ENCODE measurements around the gene DDX39B. TPM values are rescaled to one million over a fixed set of nuclear protein-coding genes. Genes with fewer than 3 reads are reported as not detected.

Gene DDX39B
- polyA plus RNA-seq, 3 donors: 64.1 to 1,059 (median 67.8) TPM

DNA sequence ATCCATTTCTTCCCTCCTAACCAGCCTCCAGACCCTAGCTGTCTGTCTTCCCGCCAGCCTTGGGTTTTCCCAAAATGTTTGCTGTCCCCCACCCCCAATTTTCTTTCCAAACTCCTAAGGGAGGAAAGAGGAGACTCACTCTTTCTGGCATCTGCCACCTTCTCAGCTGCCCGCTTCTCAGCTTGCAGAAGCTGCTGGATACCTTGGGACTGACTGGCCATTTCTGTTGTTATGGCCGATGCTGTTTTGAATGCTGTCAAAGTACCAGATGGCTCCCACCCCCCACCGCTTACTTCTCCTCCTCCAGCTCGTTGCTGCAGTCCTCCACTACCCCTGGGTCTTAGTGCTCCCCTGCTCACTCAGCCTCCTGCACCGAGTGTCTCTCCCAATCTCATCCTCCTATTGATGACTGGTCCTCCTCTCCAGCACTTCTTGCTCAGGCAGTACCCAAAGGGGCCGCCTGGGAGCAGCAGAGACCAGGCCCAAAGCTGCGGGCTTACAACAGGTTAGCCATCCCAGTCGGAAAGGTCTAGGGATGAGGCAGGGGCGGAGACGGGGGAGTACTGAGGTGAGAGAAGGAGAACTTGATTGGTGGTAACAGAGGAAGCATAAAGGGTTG is 4.6 kb upstream of the DDX39B start, which contains the start of gene ATP6V1G2:
ATP6V1G2 (minus strand) TSS at position 270 of the 619 bp plus-strand sequence; CDS start at position 221, 49 bp downstream.
- intact Hi-C loops (cut with micrococcal nuclease): loop anchor here (2.0 to 10.0 kb wide), 7 partner anchors 52 to 408 kb away; partner anchors contain the start of genes C6orf47 (in 1 of the 2), CLIC1 (in 1 of the 2), GPANK1 (in 1 of the 2) and MICB (in 1 of the 2)
- Mint-ChIP-seq H3K36me3 (peaks cover 10 to 21% of the 10 kb centered on the region in 2 donors), H3K4me1 (peaks cover 39% of the 10 kb centered on the region), H3K4me3 (peak within 1 kb of the TSS; percentile 65 to 86), H3K27me3 (ENCODE audit: low read depth in 3 of 3) (no peaks in the 10 kb centered on the region), H3K27ac (peak within 1 kb of the TSS; percentile 86 to 96 (median 92)), H3K9me3 (no peaks in the 10 kb centered on the region)
- Histone ChIP-seq H3K36me3 (replicated peaks in 1 of 2; ENCODE audit: control insufficient read depth in 1 of 2, insufficient read depth in 2 of 2, low read length in 2 of 2) (peaks cover 0 to 21% of the 10 kb centered on the region in 2 donors), H3K9me3 (replicated peaks in 1 of 2; ENCODE audit: control insufficient read depth in 1 of 2, insufficient read depth in 1 of 2, low read length in 2 of 2) (no peaks in the 10 kb centered on the region), H3K4me3 (replicated peaks in 1 of 3; ENCODE audit: low read depth in 2 of 3, low read length in 3 of 3) (peak within 1 kb of the TSS; percentile 33 to 71 (median 34)), H3K27ac (ENCODE audit: low read depth in 1 of 2, low read length in 2 of 2) (peak within 1 kb of the TSS; percentile 54 to 68), H2AFZ (ENCODE audit: insufficient read depth, low read depth, low read length, poor library complexity, severe bottlenecking) (peak within 1 kb of the TSS; percentile 58), H3K9ac (ENCODE audit: insufficient read depth, low read length, poor library complexity, severe bottlenecking) (peak within 1 kb of the TSS; percentile 41), H4K20me1 (ENCODE audit: insufficient read depth, low read length) (no peaks in the 10 kb centered on the region), H3K4me2 (replicated peaks; ENCODE audit: extremely low read depth, low read length, poor library complexity, severe bottlenecking) (peak within 1 kb of the TSS; percentile 70), H3K4me1 (ENCODE audit: control insufficient read depth in 1 of 2, insufficient read depth in 2 of 2, low read length in 2 of 2) (peaks cover 31 to 39% of the 10 kb centered on the region in 2 donors), H3K27me3 (ENCODE audit: control insufficient read depth in 2 of 2, insufficient read depth in 2 of 2, low read length in 2 of 2) (no peaks in the 10 kb centered on the region), H3K79me2 (ENCODE audit: insufficient read depth, low read length) (peaks cover 50% of the 10 kb centered on the region)
- DNase-seq: peak; percentile 70 to 83 (median 78)
- 5% methylated on average over 8 of the region's 11 CpGs for WGBS (ENCODE audit: insufficient coverage)
- TF ChIP-seq, protein P1, sequence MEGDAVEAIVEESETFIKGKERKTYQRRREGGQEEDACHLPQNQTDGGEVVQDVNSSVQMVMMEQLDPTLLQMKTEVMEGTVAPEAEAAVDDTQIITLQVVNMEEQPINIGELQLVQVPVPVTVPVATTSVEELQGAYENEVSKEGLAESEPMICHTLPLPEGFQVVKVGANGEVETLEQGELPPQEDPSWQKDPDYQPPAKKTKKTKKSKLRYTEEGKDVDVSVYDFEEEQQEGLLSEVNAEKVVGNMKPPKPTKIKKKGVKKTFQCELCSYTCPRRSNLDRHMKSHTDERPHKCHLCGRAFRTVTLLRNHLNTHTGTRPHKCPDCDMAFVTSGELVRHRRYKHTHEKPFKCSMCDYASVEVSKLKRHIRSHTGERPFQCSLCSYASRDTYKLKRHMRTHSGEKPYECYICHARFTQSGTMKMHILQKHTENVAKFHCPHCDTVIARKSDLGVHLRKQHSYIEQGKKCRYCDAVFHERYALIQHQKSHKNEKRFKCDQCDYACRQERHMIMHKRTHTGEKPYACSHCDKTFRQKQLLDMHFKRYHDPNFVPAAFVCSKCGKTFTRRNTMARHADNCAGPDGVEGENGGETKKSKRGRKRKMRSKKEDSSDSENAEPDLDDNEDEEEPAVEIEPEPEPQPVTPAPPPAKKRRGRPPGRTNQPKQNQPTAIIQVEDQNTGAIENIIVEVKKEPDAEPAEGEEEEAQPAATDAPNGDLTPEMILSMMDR (IDR thresholded peaks at IDR 0.05): peak; percentile 97

DNA sequence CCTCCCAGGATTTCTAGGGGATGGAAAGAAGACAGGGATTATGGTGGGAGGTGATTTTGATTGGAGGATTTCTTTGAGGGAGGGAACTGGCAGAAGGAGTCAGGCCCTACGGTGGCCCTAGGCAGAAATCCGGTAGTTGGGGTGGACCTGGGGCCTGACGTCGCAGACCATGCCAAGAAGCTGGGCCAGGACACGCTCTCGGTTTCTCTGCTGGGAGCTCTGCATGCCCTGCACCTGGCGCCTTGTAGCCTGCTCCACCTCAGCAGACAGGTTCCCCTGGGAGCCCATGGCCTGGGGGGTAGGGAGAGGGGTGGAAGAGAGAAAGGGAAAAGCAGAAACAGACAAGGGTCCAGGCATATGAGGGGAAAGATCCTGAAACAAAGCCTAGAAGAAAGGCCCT is 3.5 kb upstream of the DDX39B start:
- H3K36me3 ChIP-seq (replicated peaks in 1 of 2; ENCODE audit: control insufficient read depth in 1 of 2, insufficient read depth in 2 of 2, low read length in 2 of 2): peaks cover under 1 to 13% of the 10 kb centered on the region in 2 donors
- Mint-ChIP-seq H3K9me3 (peaks cover 0 to 2% (median 0%) of the 10 kb centered on the region in 7 donors), H3K27ac (peak overlapping the region in 2 of 7 donors; percentile 47 to 72), H3K4me1 (peaks cover 42% of the 10 kb centered on the region), H3K4me3 (no peak overlapping the region), H3K36me3 (peaks cover 8 to 14% of the 10 kb centered on the region in 2 donors), H3K27me3 (ENCODE audit: low read depth in 3 of 3) (no peaks in the 10 kb centered on the region)
- no peak overlapping the region for H3K9ac ChIP-seq (ENCODE audit: insufficient read depth, low read length, poor library complexity, severe bottlenecking)
- TF ChIP-seq, protein P1 (IDR thresholded peaks at IDR 0.05): no peak
- 97% methylated on average over 6 of the region's 7 CpGs for WGBS (ENCODE audit: insufficient coverage)
- peaks cover 8% of the 10 kb centered on the region for H4K20me1 ChIP-seq (ENCODE audit: insufficient read depth, low read length)
- H3K27me3 ChIP-seq (ENCODE audit: control insufficient read depth in 2 of 2, insufficient read depth in 2 of 2, low read length in 2 of 2): no peaks in the 10 kb centered on the region
- H3K4me2 ChIP-seq (replicated peaks; ENCODE audit: extremely low read depth, low read length, poor library complexity, severe bottlenecking): no peak overlapping the region
- no peak overlapping the region for H2AFZ ChIP-seq (ENCODE audit: insufficient read depth, low read depth, low read length, poor library complexity, severe bottlenecking)
- peaks cover 34 to 48% of the 10 kb centered on the region in 2 donors for H3K4me1 ChIP-seq (ENCODE audit: control insufficient read depth in 1 of 2, insufficient read depth in 2 of 2, low read length in 2 of 2)
- no peaks in the 10 kb centered on the region for H3K9me3 ChIP-seq (replicated peaks in 1 of 2; ENCODE audit: control insufficient read depth in 1 of 2, insufficient read depth in 1 of 2, low read length in 2 of 2)
- H3K4me3 ChIP-seq (replicated peaks in 1 of 3; ENCODE audit: low read depth in 2 of 3, low read length in 3 of 3): no peak overlapping the region
- intact Hi-C loops (cut with micrococcal nuclease): loop anchor here (5.0 to 10.0 kb wide), 6 partner anchors 50 to 410 kb away; partner anchors contain the start of genes C6orf47 (in 1 of the 2), CLIC1 (in 1 of the 2), GPANK1 (in 1 of the 2) and MICB (in 1 of the 2)
- no peak for DNase-seq
- no peak overlapping the region for H3K27ac ChIP-seq (ENCODE audit: low read depth in 1 of 2, low read length in 2 of 2)
- peaks cover 59% of the 10 kb centered on the region for H3K79me2 ChIP-seq (ENCODE audit: insufficient read depth, low read length)

Data from CD14-positive monocyte (primary cell).